Measurements from ENCODE around the gene GALNT2.

GALNT2 gene

GRCh38 chr1:230282157-230282556 is 215.1 kb downstream of the GALNT2 start:
- DNase-seq (ENCODE audit: low read depth), result no peak

GRCh38 chr1:230283678-230284077 is 216.6 kb downstream of the GALNT2 start:
- H3K4me3 ChIP-seq (ENCODE audit: low read depth, low read length), result no peak overlapping the region
- TF ChIP-seq CTCF (conservative IDR thresholded peaks at IDR 0.05; ENCODE audit: low read depth, low read length), result no peak
- no peak for DNase-seq (ENCODE audit: low read depth)

More at GRCh38 chr1:230282157-230282556, 215.1 kb downstream of the GALNT2 start:
- no peak for TF ChIP-seq CTCF (conservative IDR thresholded peaks at IDR 0.05; ENCODE audit: low read depth, low read length)
- no peak overlapping the region for H3K4me3 ChIP-seq (ENCODE audit: low read depth, low read length)

GRCh38 chr1:230284891-230285290 is 217.9 kb downstream of the GALNT2 start:
- no peak overlapping the region for H3K4me3 ChIP-seq (ENCODE audit: low read depth, low read length)
- no peak for TF ChIP-seq CTCF (conservative IDR thresholded peaks at IDR 0.05; ENCODE audit: low read depth, low read length)
- no peak for DNase-seq (ENCODE audit: low read depth)

GRCh38 chr1:230285351-230285750 is 218.3 kb downstream of the GALNT2 start:
- H3K4me3 ChIP-seq (ENCODE audit: low read depth, low read length), result no peak overlapping the region
- TF ChIP-seq CTCF (conservative IDR thresholded peaks at IDR 0.05; ENCODE audit: low read depth, low read length), result no peak
- DNase-seq (ENCODE audit: low read depth), result no peak

- no peak for TF ChIP-seq CTCF (conservative IDR thresholded peaks at IDR 0.05; ENCODE audit: low read depth, low read length)
- DNase-seq (ENCODE audit: low read depth), result no peak
- no peak overlapping the region for H3K4me3 ChIP-seq (ENCODE audit: low read depth, low read length)
Observed at GRCh38 chr1:230286166-230286889, 219.3 kb downstream of the GALNT2 start.

GRCh38 chr1:230286890-230287269 is 219.8 kb downstream of the GALNT2 start:
- DNase-seq (ENCODE audit: low read depth), result no peak
- H3K4me3 ChIP-seq (ENCODE audit: low read depth, low read length), result no peak overlapping the region
- TF ChIP-seq CTCF (conservative IDR thresholded peaks at IDR 0.05; ENCODE audit: low read depth, low read length), result no peak

- TF ChIP-seq CTCF (conservative IDR thresholded peaks at IDR 0.05; ENCODE audit: low read depth, low read length), result no peak
- DNase-seq (ENCODE audit: low read depth), result no peak
- H3K4me3 ChIP-seq (ENCODE audit: low read depth, low read length), result no peak overlapping the region
Observed at GRCh38 chr1:230287674-230288315, 220.8 kb downstream of the GALNT2 start.
